Stomach smooth muscle (tissue), 2 donors: ENCODE measurements around the gene DEAF1.

Source experiments
- H3K27ac ChIP-seq: one replicate; pipeline ENCODE4 v1.7.0; 2013; ENCODE audit warnings: mild to moderate bottlenecking, low read length, inconsistent platforms
- H3K27me3 ChIP-seq, 2 donors: one replicate each; pipeline ENCODE4 v1.7.0; 2013; ENCODE audit warnings: low read length in 2 of 2; ENCODE audit not compliant: insufficient read depth in 2 of 2, control insufficient read depth in 1 of 2
- H3K36me3 ChIP-seq, 2 donors: one replicate each; pipeline ENCODE4 v1.7.0; 2013; ENCODE audit warnings: low read length in 2 of 2; ENCODE audit not compliant: control insufficient read depth in 2 of 2, insufficient read depth in 2 of 2
- H3K4me1 ChIP-seq: one replicate; pipeline ENCODE4 v1.7.0; 2013; ENCODE audit warnings: low read length; ENCODE audit not compliant: control insufficient read depth, insufficient read depth
- H3K4me3 ChIP-seq, 2 donors: one replicate each; pipeline ENCODE4 v1.7.0; 2013; ENCODE audit warnings: low read length in 2 of 2
- H3K9ac ChIP-seq, 2 donors: one replicate each; pipeline ENCODE4 v1.7.0; 2013; ENCODE audit warnings: low read length in 2 of 2, mild to moderate bottlenecking in 1 of 2
- H3K9me3 ChIP-seq, 2 donors: one replicate each; pipeline ENCODE4 v1.7.0; 2013; ENCODE audit warnings: low read length in 2 of 2; ENCODE audit not compliant: control insufficient read depth in 2 of 2
- donor health status: healthy.
- donor health status: Pancreatic carcinoma.

Gene DEAF1

GRCh38 chr11:620935-621814 is 73.8 kb downstream of the DEAF1 start:
- no peaks in the 10 kb centered on the region for H3K36me3 ChIP-seq
- no peak overlapping the region for H3K27ac ChIP-seq
- no peak overlapping the region for H3K4me3 ChIP-seq
- no peaks in the 10 kb centered on the region for H3K4me1 ChIP-seq
- no peak overlapping the region for H3K9ac ChIP-seq
- H3K9me3 ChIP-seq = no peaks in the 10 kb centered on the region
- peaks cover 0 to 3% of the 10 kb centered on the region in 2 donors for H3K27me3 ChIP-seq

- Histone ChIP-seq H3K4me1 (peaks cover 2% of the 10 kb centered on the region), H3K36me3 (no peaks in the 10 kb centered on the region)
These were observed 74.8 kb downstream of the DEAF1 start for GRCh38 chr11:620201-620600.

GRCh38 chr11:619628-620050 is 75.4 kb downstream of the DEAF1 start:
- no peaks in the 10 kb centered on the region for H3K36me3 ChIP-seq

More at GRCh38 chr11:620201-620600, 74.8 kb downstream of the DEAF1 start:
- H3K9me3 ChIP-seq = no peaks in the 10 kb centered on the region
- H3K9ac ChIP-seq = no peak overlapping the region
- H3K27ac ChIP-seq = no peak overlapping the region
- H3K4me3 ChIP-seq = no peak overlapping the region
- no peaks in the 10 kb centered on the region for H3K27me3 ChIP-seq

GRCh38 chr11:618856-619627 is 76.0 kb downstream of the DEAF1 start:
- Histone ChIP-seq H3K27ac (no peak overlapping the region), H3K4me3 (no peak overlapping the region), H3K4me1 (peaks cover 11% of the 10 kb centered on the region), H3K36me3 (no peaks in the 10 kb centered on the region), H3K9me3 (no peaks in the 10 kb centered on the region), H3K27me3 (no peaks in the 10 kb centered on the region), H3K9ac (no peak overlapping the region)

More at GRCh38 chr11:619628-620050, 75.4 kb downstream of the DEAF1 start:
- H3K4me3 ChIP-seq = no peak overlapping the region
- H3K9ac ChIP-seq = no peak overlapping the region
- no peaks in the 10 kb centered on the region for H3K9me3 ChIP-seq
- no peak overlapping the region for H3K27ac ChIP-seq
- peaks cover 8% of the 10 kb centered on the region for H3K4me1 ChIP-seq
- H3K27me3 ChIP-seq = no peaks in the 10 kb centered on the region

- Histone ChIP-seq H3K36me3 (no peaks in the 10 kb centered on the region), H3K9me3 (no peaks in the 10 kb centered on the region), H3K27me3 (no peaks in the 10 kb centered on the region), H3K27ac (no peak overlapping the region), H3K4me3 (no peak overlapping the region), H3K9ac (no peak overlapping the region), H3K4me1 (peaks cover 11% of the 10 kb centered on the region)
These were observed 76.9 kb downstream of the DEAF1 start for GRCh38 chr11:617912-618682.

- Histone ChIP-seq H3K27me3 (no peaks in the 10 kb centered on the region), H3K4me1 (peaks cover 11% of the 10 kb centered on the region), H3K9me3 (no peaks in the 10 kb centered on the region), H3K4me3 (no peak overlapping the region), H3K36me3 (peaks cover 6% of the 10 kb centered on the region in 2 donors), H3K27ac (no peak overlapping the region), H3K9ac (no peak overlapping the region)
These were observed 77.7 kb downstream of the DEAF1 start for GRCh38 chr11:617199-617911.

GRCh38 chr11:616320-617198 is 78.5 kb downstream of the DEAF1 start:
- H3K9me3 ChIP-seq = no peaks in the 10 kb centered on the region
- H3K9ac ChIP-seq = no peak overlapping the region
- H3K27me3 ChIP-seq = no peaks in the 10 kb centered on the region
- H3K4me1 ChIP-seq = peaks cover 11% of the 10 kb centered on the region
- no peak overlapping the region for H3K27ac ChIP-seq
- peak overlapping the region in 1 of 2 donors; percentile 86 for H3K4me3 ChIP-seq
- H3K36me3 ChIP-seq = peaks cover 7 to 11% of the 10 kb centered on the region in 2 donors

DNA sequence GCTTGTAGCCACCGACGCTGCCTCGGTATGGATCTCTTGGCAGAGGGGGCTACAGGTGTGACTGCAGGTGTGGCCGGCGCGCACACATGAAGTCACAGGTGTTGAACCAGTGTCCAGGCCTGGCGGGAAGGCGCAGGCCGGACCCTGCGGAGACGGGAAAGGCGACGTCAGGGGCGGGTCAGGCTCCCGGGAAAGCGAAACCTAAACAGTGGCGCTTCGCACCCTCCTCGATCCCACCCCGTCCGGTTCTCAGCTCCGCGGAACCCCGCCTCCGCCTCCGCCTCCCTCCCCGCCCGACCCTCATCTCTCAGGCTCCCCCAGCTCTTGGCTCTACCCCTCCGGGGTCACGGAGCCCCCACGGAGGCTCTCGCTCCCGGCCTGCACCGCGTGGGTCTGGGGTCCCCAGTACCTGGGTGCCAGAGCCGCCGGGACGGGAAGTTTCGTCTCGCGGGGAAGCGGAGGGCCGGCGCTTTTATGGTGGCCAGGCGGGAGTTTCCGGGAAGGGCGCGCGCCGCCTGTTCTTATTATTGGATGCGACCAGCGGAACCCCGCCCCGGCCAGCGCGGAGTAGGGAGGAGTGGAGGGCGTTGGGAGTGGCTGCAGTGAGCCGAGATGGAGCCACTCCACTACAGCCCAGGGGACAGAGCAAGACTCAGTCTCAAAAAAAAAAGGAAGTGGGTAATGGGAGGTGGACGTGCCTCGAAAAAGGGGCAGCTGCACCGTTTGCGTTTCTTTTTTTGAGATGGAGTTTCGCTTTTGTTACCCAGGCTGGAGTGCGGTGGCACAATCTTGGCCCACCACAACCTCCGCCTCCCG is 79.3 kb downstream of the DEAF1 start, which contains the start of gene IRF7:
Gene IRF7 (minus strand): TSS at position 447 of the 816 bp plus-strand sequence. CDS start 586 bp downstream, outside the sequence.
- peak within 1 kb of the TSS; percentile 63 to 86 for H3K4me3 ChIP-seq
- peaks cover 11% of the 10 kb centered on the region for H3K4me1 ChIP-seq
- no peaks in the 10 kb centered on the region for H3K27me3 ChIP-seq
- peak within 1 kb of the TSS; percentile 69 to 87 for H3K9ac ChIP-seq
- peaks cover 14% of the 10 kb centered on the region in 2 donors for H3K36me3 ChIP-seq
- peak within 1 kb of the TSS; percentile 87 for H3K27ac ChIP-seq
- no peaks in the 10 kb centered on the region for H3K9me3 ChIP-seq
